Transverse colon (tissue), 4 donors: ENCODE measurements around the gene PCSK6. TPM values are rescaled to one million over a fixed set of nuclear protein-coding genes. Genes with fewer than 3 reads are reported as not detected.

Experiments
- DNase-seq: peaks from one replicate; pipeline ENCODE4 v3.0.0-alpha.2; 2019
- H3K27ac ChIP-seq, 4 donors: fragments of 200-600 bp; sonication (generic); 2 replicates each; pipeline ENCODE4 v1.5.1; 2016 to 2018; ENCODE audit warnings: inconsistent platforms in 4 of 4
- H3K27me3 ChIP-seq: fragments of 200-600 bp; sonication (generic); 2 replicates; pipeline ENCODE4 v1.5.1; 2017; ENCODE audit warnings: inconsistent platforms
- H3K36me3 ChIP-seq, 4 donors: fragments of 200-600 bp; sonication (generic); 2 replicates each; pipeline ENCODE4 v1.5.1; 2017 to 2019; ENCODE audit warnings: inconsistent platforms in 4 of 4
- H3K4me1 ChIP-seq, 4 donors: fragments of 200-600 bp; sonication (generic); 2 replicates each; pipeline ENCODE4 v1.5.1; 2017 to 2020; ENCODE audit warnings: inconsistent platforms in 4 of 4
- H3K4me3 ChIP-seq, 4 donors: fragments of 200-600 bp; sonication (generic); 1 replicate in 1 of 4; 2 replicates in 3 of 4; pipeline versions ENCODE4 v1.5.1 to v1.6.1; 2017 to 2019; ENCODE audit warnings: inconsistent platforms in 4 of 4
- H3K9me3 ChIP-seq, 2 donors: fragments of 200-600 bp; sonication (generic); 2 replicates each; pipeline ENCODE4 v1.5.1; 2017 to 2019; ENCODE audit warnings: inconsistent platforms in 2 of 2
- EP300 ChIP-seq: sonication (generic); formaldehyde crosslinking; IDR thresholded peaks from one replicate; pipeline ENCODE4 v1.6.1; 2017; ENCODE audit warnings: antibody characterized with exemption, low read depth
- POLR2A ChIP-seq: fragments of 450-650 bp; IDR thresholded peaks from one replicate; pipeline ENCODE4 v1.6.1; 2016; ENCODE audit warnings: antibody characterized with exemption, mild to moderate bottlenecking, moderate library complexity
- POLR2AphosphoS5 ChIP-seq, 3 donors: sonication (generic); formaldehyde crosslinking; IDR thresholded peaks; one replicate each; pipeline ENCODE4 v1.6.1; 2016; ENCODE audit warnings: antibody characterized with exemption in 3 of 3
- WGBS, 2 donors: methylation state at CpG; one replicate each; pipeline ENCODE4 v1.1.5; 2018; ENCODE audit warnings: low coverage in 1 of 2; 5-methylcytosine and 5-hydroxymethylcytosine counted together
- in situ Hi-C, 4 donors: fragments of 200-750 bp; cut with MboI; loops; one replicate each; pipeline versions ENCODE4 v1.15.0 to v1.15.1; 2017; ENCODE audit warnings: low sequenced_read_pairs in 3 of 4, low pct_ligation_motif_present in 1 of 4, low pct_unique_long_range_greater_than_20kb in 1 of 4
- intact Hi-C: fragments of 100-400 bp; cut with DNase I; formaldehyde crosslinking; loops from one replicate; pipeline ENCODE4 v1.15.1; 2023; ENCODE audit warnings: low total_unique reads
- total RNA-seq, 4 donors: library from RNA; depleted of rRNA; stranded (reverse); fragments of >200 nt; gene quantifications; one replicate each; pipeline ENCODE4 v1.1.0, GENCODE V29; 2016
- TF ChIP-seq, protein P1 (sequence below), 5 experiments: fragments of 200-600 bp in 3 of 5; fragments of 450-650 bp in 2 of 5; sonication (generic) in 3 of 5; IDR thresholded peaks; 1 replicate in 2 of 5; 2 replicates in 3 of 5; pipeline ENCODE4 v1.5.1; 2016 to 2017; ENCODE audit warnings: antibody characterized with exemption in 5 of 5, inconsistent platforms in 3 of 5, mild to moderate bottlenecking in 2 of 5, moderate library complexity in 1 of 5

Gene PCSK6
- total RNA-seq, 4 donors from 2014 or later: 20.3 to 119 (median 49.7) TPM

DNA sequence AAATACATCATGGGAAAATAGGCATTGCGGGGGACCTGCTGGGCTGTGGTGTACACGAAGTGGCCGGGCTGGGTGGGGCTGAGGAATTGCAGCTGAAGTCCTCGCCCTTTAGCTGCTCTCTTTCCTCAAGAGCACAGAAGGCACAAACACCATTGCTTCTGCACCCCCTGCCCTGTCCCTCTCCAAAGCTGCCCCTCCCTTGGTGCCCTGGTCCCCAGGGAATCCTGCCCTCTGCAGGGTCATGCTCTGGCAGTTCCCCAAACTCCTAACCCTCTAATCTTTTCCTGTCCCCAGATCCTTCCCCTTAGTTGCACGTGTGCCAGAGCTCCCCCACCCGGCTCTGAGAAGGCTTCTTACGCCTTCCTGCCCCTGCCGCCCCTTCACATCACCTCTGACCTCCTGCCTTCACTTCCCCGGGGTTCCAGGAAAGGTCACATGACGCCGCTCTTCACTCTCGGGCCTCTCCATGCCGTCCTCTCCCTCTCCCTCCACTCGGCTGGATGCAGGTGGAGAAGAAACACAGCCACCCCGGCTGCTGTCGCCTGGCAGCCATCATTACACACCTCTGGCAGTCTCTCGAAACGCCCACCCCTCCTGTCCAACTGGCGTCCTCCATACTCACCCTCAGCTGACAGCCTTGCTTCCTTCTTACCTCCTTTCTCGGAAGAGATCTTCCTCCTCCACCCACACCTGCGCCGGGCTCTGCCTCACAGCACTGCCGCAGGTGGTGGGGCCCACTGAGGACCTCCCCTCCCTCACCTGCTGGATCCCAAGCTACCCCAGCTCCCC is 6.9 kb upstream of the PCSK6 start:
- Histone ChIP-seq H3K27me3 (peaks cover 15% of the 10 kb centered on the region), H3K36me3 (no peaks in the 10 kb centered on the region), H3K9me3 (no peaks in the 10 kb centered on the region), H3K4me1 (peaks cover 13 to 39% (median 26%) of the 10 kb centered on the region in 4 donors), H3K27ac (peak overlapping the region in 3 of 4 donors; percentile 13 to 24 (median 18)), H3K4me3 (peak overlapping the region in 2 of 4 donors; percentile 15 to 34)
- in situ Hi-C loops (loop anchor here in 1 of 4 donors (25.0 kb wide), 1 partner anchor 184 kb away; no protein-coding TSS in a partner anchor), intact Hi-C loops (loop anchor here (5.0 kb wide), 1 partner anchor 194 kb away; no protein-coding TSS in a partner anchor)
- peak; percentile 65 for DNase-seq
- 33% methylated on average over 23 of the region's 23 CpGs; no CpG with 5 or more reads in 1 of the 2 donors for WGBS, 2 donors
- TF ChIP-seq, protein P1, sequence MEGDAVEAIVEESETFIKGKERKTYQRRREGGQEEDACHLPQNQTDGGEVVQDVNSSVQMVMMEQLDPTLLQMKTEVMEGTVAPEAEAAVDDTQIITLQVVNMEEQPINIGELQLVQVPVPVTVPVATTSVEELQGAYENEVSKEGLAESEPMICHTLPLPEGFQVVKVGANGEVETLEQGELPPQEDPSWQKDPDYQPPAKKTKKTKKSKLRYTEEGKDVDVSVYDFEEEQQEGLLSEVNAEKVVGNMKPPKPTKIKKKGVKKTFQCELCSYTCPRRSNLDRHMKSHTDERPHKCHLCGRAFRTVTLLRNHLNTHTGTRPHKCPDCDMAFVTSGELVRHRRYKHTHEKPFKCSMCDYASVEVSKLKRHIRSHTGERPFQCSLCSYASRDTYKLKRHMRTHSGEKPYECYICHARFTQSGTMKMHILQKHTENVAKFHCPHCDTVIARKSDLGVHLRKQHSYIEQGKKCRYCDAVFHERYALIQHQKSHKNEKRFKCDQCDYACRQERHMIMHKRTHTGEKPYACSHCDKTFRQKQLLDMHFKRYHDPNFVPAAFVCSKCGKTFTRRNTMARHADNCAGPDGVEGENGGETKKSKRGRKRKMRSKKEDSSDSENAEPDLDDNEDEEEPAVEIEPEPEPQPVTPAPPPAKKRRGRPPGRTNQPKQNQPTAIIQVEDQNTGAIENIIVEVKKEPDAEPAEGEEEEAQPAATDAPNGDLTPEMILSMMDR (IDR thresholded peaks at IDR 0.05): no peak
- TF ChIP-seq EP300 (no peak), POLR2AphosphoS5 (IDR thresholded peaks at IDR 0.05) (no peak), POLR2A (peak; percentile 9)

DNA sequence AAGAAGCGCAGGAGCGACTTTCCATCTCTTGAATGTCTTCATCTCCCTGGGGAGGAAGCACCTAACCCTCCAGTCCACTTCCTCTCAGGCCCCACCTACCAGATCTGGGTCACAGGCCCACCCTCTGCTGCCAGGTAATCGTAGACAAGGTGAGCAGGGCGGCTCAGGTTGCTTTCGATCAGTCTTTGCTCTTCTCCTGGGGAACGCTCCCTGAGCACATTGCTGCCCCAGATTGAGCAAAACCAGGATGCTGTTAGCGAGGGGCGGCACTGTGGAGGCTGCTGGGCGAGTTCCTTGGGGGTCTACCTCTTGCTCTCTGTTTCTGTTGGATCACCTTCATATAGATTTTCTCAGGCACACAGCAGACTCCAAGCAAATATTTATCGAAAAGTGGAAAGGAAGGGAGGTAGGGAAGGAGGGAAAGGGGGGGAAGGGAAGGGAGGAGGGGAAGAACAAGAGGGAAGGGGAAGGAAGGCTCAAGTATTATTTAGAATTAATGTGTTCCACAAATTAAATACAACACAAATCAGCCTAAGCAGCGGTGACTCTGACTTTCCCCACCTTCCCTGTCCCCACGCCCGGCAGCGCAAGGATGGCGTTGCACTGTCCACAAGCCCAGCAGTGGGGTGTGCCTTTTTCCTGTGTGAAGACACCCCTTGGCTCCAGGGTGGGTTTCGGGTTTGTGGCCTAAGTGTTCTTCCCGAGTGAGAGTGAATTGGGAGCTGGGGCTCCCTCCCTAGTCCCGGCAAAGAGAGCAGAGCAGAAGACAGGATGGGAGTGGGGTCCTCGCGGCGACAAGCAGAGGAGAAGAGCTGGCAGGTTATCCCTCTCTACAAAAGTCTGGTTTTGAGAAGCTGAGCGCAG is 6.1 kb upstream of the PCSK6 start:
- in situ Hi-C loops (loop anchor here in 1 of 4 donors (25.0 kb wide), 1 partner anchor 183 kb away; no protein-coding TSS in a partner anchor), intact Hi-C loops (loop anchor here (5.0 kb wide), 1 partner anchor 193 kb away; no protein-coding TSS in a partner anchor)
- DNase-seq: no peak
- 76 to 81% methylated on average over 2 to 22 of the region's 22 CpGs for WGBS, 2 donors
- H3K36me3 ChIP-seq: no peaks in the 10 kb centered on the region
- no peak overlapping the region for H3K27ac ChIP-seq
- no peaks in the 10 kb centered on the region for H3K9me3 ChIP-seq
- H3K4me3 ChIP-seq: peak overlapping the region in 2 of 4 donors; percentile 15 to 34
- TF ChIP-seq POLR2AphosphoS5 (IDR thresholded peaks at IDR 0.05): no peak
- TF ChIP-seq POLR2A: no peak
- H3K4me1 ChIP-seq: peaks cover 11 to 31% (median 21%) of the 10 kb centered on the region in 4 donors
- peaks cover 15% of the 10 kb centered on the region for H3K27me3 ChIP-seq

DNA sequence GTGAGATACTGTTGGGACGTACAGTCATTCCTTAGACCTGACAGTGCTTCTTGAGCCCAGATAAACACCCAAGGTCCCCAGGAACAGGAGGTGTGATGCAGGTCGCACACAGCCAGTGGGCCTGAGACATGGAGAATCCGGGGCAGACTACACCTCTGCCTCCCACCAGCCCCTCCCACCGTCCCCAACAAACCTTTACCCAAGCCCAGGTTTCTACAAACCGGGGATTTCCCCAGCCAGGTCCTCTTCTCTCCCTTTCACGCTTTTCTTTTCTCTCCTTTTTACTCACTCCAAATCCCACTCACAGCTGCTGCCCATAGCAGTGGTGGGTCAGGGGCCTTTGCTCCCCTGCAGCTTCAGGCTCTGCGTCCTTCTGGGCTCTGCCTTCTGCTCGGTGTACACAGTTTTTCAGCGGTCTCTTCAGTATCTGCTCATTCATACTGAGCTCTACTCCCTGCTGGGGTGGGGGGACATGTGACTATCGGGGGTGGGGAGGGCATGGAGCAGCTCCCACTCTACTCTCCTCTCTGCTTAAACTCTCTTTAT is 4.8 kb upstream of the PCSK6 start:
- Histone ChIP-seq H3K4me1 (peaks cover 7 to 29% (median 19%) of the 10 kb centered on the region in 4 donors), H3K9me3 (no peaks in the 10 kb centered on the region), H3K4me3 (no peak overlapping the region), H3K27ac (no peak overlapping the region), H3K27me3 (peaks cover 21% of the 10 kb centered on the region), H3K36me3 (no peaks in the 10 kb centered on the region)
- intact Hi-C loops: no loop called here
- in situ Hi-C loops: loop anchor here in 1 of 4 donors (25.0 kb wide), 1 partner anchor 182 kb away; no protein-coding TSS in a partner anchor
- TF ChIP-seq POLR2A: no peak
- no peak for TF ChIP-seq POLR2AphosphoS5 (IDR thresholded peaks at IDR 0.05)
- no peak for TF ChIP-seq EP300
- TF ChIP-seq, protein P1 (IDR thresholded peaks at IDR 0.05): no peak
- no peak for DNase-seq
- 77 to 91% methylated on average over 5 to 10 of the region's 10 CpGs for WGBS, 2 donors

DNA sequence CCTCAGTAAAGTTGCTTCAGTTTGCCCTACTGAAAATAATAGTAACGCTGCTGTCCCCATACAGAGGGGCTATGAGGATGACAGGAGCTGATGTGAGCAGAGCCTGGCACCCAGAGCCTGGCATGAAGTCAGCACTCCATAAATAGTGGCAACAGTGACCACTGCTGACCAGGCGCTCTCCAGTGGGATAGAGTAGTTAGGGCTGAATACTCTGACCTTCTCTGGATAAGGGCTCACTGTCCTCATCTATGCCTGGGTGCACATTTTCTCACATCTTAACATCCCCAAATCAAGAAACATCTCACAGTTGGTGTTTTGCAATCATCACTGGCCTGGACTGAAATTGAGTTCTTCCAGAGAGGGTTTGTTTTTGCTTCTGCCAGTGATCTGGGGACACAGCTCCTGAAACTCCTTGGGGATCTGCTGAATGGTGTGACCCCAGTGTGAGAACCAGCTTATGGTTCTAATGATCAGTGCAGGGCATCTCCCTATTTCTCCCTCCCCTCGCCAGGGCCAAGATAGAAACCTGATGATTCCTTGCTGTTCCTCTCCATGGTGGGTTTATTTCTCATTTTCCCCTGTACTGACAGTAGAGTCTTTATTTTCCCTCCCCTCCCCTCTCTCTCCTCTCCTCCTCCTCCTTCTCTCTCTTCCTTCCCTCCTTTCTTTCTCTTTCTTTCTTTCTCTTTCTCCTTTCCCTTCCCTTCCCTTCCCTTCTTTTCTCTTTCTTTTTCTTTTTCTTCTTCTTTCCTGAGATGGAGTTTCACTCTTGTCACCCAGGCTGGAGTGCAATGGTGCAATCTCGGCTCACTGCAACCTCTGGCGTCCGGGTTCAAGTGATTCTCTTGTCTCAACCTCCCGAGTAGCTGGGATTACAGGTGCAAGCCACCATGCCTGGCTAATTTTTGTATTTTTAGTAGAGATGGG is 3.5 kb upstream of the PCSK6 start:
- 92 to 100% methylated on average over 3 to 7 of the region's 7 CpGs for WGBS, 2 donors
- H3K4me1 ChIP-seq: peaks cover 4 to 25% (median 21%) of the 10 kb centered on the region in 4 donors
- in situ Hi-C loops (loop anchor here in 1 of 4 donors (25.0 kb wide), 1 partner anchor 181 kb away; no protein-coding TSS in a partner anchor), intact Hi-C loops (no loop called here)
- H3K9me3 ChIP-seq: no peaks in the 10 kb centered on the region
- DNase-seq: no peak
- TF ChIP-seq POLR2AphosphoS5 (IDR thresholded peaks at IDR 0.05) (no peak), POLR2A (no peak), EP300 (no peak)
- TF ChIP-seq, protein P1 (IDR thresholded peaks at IDR 0.05): no peak
- H3K27me3 ChIP-seq: peaks cover 29% of the 10 kb centered on the region
- no peak overlapping the region for H3K4me3 ChIP-seq
- no peaks in the 10 kb centered on the region for H3K36me3 ChIP-seq
- no peak overlapping the region for H3K27ac ChIP-seq
